ENCODE data around the gene AK2. TPM values are rescaled to one million over a fixed set of nuclear protein-coding genes. Genes with fewer than 3 reads are reported as not detected.

The AK2 gene
- total RNA-seq, 1 donor from 2014 or later, result 74.6 TPM

DNA sequence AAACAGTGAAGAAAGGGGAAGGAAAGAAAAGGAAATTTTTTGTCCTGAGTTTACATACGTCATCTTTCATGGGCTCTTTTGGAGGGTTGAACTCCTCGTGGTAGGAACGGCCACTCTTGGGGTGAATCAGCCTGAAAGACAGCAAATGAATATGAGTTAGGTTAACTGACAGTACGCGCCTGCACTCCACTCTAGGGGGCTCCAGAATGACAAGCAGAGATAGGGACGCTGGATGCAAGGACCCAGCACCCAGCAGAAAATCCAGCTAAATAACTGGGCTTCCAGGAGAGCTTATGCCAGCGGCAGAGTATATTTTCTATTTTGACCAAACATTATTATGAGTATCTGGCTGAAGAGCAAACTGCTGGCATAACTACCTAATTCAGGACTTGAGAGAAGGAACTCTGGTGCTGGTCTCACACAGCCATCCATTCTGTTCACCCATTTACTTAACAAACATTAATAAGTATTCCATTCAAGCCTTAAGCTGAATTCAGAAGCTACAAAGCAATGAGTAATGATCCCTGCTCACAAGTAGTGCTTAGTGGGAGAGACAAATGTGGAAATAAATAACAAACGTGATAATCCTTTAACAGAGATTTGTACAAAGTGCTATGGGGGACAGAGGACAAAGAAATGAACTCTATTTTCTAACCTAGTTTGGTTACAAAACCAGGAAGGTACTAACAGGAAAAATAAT is 22.1 kb downstream of the AK2 start:
- H3K9me3 Mint-ChIP-seq (ENCODE audit: unreplicated experiment), result no peaks in the 10 kb centered on the region
- H3K36me3 Mint-ChIP-seq (ENCODE audit: low read depth, unreplicated experiment), result peaks cover 36% of the 10 kb centered on the region
- peak overlapping the region; percentile 7 for H3K4me3 Mint-ChIP-seq (ENCODE audit: unreplicated experiment)
- no peaks in the 10 kb centered on the region for H3K4me1 Mint-ChIP-seq (ENCODE audit: unreplicated experiment)
- DNase-seq (ENCODE audit: low spot score), result no peak
- TF ChIP-seq, protein P1, sequence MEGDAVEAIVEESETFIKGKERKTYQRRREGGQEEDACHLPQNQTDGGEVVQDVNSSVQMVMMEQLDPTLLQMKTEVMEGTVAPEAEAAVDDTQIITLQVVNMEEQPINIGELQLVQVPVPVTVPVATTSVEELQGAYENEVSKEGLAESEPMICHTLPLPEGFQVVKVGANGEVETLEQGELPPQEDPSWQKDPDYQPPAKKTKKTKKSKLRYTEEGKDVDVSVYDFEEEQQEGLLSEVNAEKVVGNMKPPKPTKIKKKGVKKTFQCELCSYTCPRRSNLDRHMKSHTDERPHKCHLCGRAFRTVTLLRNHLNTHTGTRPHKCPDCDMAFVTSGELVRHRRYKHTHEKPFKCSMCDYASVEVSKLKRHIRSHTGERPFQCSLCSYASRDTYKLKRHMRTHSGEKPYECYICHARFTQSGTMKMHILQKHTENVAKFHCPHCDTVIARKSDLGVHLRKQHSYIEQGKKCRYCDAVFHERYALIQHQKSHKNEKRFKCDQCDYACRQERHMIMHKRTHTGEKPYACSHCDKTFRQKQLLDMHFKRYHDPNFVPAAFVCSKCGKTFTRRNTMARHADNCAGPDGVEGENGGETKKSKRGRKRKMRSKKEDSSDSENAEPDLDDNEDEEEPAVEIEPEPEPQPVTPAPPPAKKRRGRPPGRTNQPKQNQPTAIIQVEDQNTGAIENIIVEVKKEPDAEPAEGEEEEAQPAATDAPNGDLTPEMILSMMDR (IDR thresholded peaks at IDR 0.05; ENCODE audit: unreplicated experiment), result no peak
- peaks cover 2% of the 10 kb centered on the region for H3K27me3 Mint-ChIP-seq (ENCODE audit: unreplicated experiment)
- no peak overlapping the region for H3K27ac Mint-ChIP-seq (ENCODE audit: unreplicated experiment)

DNA sequence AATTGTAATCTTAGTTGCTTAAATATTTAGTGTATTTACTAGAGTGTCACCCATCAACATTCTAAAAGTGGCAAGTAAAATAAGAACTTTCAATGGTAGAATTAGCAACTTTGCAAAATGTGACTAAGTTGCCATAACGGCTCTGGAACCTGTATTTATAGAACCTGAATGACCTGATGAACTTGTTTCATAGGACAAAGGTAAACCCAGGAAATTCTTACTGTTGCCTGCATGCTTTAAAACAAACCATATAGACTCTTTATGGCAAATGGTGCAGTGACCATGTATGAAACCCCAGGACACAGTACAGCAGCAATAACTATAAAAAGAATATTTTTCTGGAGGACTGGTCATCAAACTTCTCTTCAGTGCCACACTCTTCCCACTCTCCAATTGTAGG is 22.9 kb downstream of the AK2 start:
- peaks cover 32% of the 10 kb centered on the region for H3K36me3 Mint-ChIP-seq (ENCODE audit: low read depth, unreplicated experiment)
- H3K4me3 Mint-ChIP-seq (ENCODE audit: unreplicated experiment), result no peak overlapping the region
- H3K9me3 Mint-ChIP-seq (ENCODE audit: unreplicated experiment), result no peaks in the 10 kb centered on the region
- H3K27ac Mint-ChIP-seq (ENCODE audit: unreplicated experiment), result no peak overlapping the region
- DNase-seq (ENCODE audit: low spot score), result no peak
- H3K27me3 Mint-ChIP-seq (ENCODE audit: unreplicated experiment), result peaks cover 2% of the 10 kb centered on the region
- no peaks in the 10 kb centered on the region for H3K4me1 Mint-ChIP-seq (ENCODE audit: unreplicated experiment)
- TF ChIP-seq, protein P1 (IDR thresholded peaks at IDR 0.05; ENCODE audit: unreplicated experiment), result no peak

DNA sequence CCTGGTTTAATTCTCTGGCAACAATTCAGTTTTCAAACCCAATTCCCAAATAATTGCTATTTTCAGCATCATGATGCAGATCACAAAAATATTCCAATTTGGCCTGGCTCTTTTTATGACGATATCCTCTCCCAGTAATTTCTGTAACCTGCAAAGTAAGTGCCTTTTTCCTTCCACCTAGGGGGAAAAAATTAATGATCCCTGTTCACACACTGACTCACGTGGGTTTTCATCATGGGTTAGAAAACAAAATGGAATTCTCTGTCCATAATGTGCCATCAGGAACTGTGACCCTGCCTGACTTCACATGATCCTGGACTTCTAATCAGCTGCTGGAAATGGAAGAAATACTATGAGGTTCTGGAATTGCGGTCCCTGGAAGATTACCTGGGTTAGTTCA is 24.5 kb downstream of the AK2 start:
- Mint-ChIP-seq H3K36me3 (ENCODE audit: low read depth, unreplicated experiment) (peaks cover 31% of the 10 kb centered on the region), H3K4me1 (ENCODE audit: unreplicated experiment) (peaks cover 2% of the 10 kb centered on the region), H3K27ac (ENCODE audit: unreplicated experiment) (no peak overlapping the region), H3K4me3 (ENCODE audit: unreplicated experiment) (peak overlapping the region; percentile 9), H3K9me3 (ENCODE audit: unreplicated experiment) (no peaks in the 10 kb centered on the region), H3K27me3 (ENCODE audit: unreplicated experiment) (peaks cover 2% of the 10 kb centered on the region)
- TF ChIP-seq, protein P1 (IDR thresholded peaks at IDR 0.05; ENCODE audit: unreplicated experiment), result no peak
- no peak for DNase-seq (ENCODE audit: low spot score)

DNA sequence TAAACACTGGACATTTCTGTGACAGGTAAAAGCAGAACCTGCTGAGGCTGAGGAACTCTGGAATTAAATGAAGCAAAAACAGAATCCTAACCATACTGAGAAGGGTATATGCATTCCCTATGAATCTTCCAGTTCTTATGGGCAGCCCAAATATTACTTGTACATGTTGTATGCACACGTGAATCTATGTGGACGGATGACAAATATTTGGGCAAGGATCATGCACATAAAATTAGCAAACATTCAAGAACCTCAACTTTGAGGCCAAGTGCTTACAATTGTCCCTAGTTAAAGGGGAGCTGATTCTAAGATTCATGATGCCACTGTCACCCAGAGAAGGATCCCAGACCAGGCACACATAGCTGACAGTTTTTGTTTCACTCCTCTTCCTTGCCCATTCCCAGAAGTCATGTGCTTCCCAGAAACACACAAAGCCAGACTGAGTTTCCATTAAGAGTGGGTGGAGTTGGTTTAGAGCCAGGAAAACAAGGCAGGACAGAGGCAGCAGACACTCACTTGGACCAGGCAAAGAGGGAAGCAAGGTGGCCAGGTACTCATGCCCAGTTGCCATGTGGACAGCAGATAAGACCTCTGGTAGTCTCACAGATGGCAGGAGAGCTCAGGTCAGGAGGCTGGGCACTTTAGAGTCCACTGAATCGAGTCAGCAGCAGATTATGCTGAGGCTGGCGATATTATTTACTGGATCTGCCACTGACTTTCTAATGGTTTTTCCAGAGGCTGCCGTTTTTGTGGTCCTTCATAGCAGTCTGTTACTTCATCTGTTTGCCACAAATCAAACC is 25.6 kb downstream of the AK2 start:
- Mint-ChIP-seq H3K4me3 (ENCODE audit: unreplicated experiment) (no peak overlapping the region), H3K9me3 (ENCODE audit: unreplicated experiment) (no peaks in the 10 kb centered on the region), H3K27ac (ENCODE audit: unreplicated experiment) (no peak overlapping the region), H3K36me3 (ENCODE audit: low read depth, unreplicated experiment) (peaks cover 29% of the 10 kb centered on the region), H3K4me1 (ENCODE audit: unreplicated experiment) (peaks cover 8% of the 10 kb centered on the region), H3K27me3 (ENCODE audit: unreplicated experiment) (peaks cover 4% of the 10 kb centered on the region)
- no peak for DNase-seq (ENCODE audit: low spot score)
- TF ChIP-seq, protein P1 (IDR thresholded peaks at IDR 0.05; ENCODE audit: unreplicated experiment), result no peak

DNA sequence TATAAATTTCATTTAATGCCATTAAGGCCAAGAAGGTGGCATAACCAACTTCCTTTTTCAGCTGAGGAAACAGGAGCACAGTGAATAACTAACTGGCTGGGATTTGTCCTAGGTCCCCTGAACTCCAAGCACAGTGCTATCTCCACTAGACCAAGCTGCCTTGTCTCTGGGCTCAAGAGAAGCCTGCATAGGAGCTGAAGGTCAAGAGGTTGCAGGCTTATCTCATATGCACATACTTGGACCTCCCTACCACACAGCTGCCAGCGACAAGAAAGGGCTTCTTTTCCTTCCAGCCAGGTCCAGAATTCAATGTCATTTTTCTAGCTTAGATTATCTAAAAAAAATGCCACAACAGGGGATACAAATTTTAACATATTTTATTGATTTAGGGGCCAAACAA is 27.1 kb downstream of the AK2 start:
- no peak overlapping the region for H3K27ac Mint-ChIP-seq (ENCODE audit: unreplicated experiment)
- DNase-seq (ENCODE audit: low spot score), result no peak
- H3K4me3 Mint-ChIP-seq (ENCODE audit: unreplicated experiment), result no peak overlapping the region
- no peaks in the 10 kb centered on the region for H3K9me3 Mint-ChIP-seq (ENCODE audit: unreplicated experiment)
- TF ChIP-seq, protein P1 (IDR thresholded peaks at IDR 0.05; ENCODE audit: unreplicated experiment), result no peak
- peaks cover 13% of the 10 kb centered on the region for H3K4me1 Mint-ChIP-seq (ENCODE audit: unreplicated experiment)
- H3K27me3 Mint-ChIP-seq (ENCODE audit: unreplicated experiment), result peaks cover 4% of the 10 kb centered on the region
- peaks cover 29% of the 10 kb centered on the region for H3K36me3 Mint-ChIP-seq (ENCODE audit: low read depth, unreplicated experiment)

Data from endothelial cell (in vitro differentiated cells).